Upper lobe of left lung (tissue), 4 donors: ENCODE results near the gene CPPED1.

Experiments
- POLR2A ChIP-seq, 4 donors: fragments of 450-650 bp; IDR thresholded peaks; one replicate each; pipeline ENCODE4 v1.5.1; 2016 to 2017; ENCODE audit warnings: antibody characterized with exemption in 4 of 4, mild to moderate bottlenecking in 2 of 4
- TF ChIP-seq, protein P1 (sequence below), 6 experiments: fragments of 450-650 bp in 4 of 6; fragments of 200-600 bp in 2 of 6; sonication (generic) in 2 of 6; IDR thresholded peaks; one replicate each; pipeline ENCODE4 v1.5.1; 2016 to 2019; ENCODE audit warnings: antibody characterized with exemption in 6 of 6

DNA sequence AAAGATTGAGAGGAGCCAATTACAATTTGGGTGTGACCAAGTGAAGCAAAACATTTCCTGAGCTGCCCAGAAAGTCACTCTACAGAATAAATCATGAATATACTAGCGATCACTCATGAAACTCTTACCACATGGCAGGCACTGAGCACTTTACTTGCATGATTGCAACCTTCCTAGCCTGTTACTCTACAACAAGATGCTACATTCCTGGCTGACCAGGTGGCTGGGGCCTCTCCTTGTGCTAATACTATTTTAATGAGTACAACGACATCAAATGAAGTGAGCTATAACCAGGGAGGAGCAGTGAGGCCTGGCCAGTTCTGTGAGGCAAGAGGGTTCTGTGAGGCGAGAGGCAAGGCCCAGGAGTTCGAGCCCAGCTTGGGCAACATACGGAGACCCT lies 75.2 kb downstream of the CPPED1 start:
- TF ChIP-seq, protein P1, sequence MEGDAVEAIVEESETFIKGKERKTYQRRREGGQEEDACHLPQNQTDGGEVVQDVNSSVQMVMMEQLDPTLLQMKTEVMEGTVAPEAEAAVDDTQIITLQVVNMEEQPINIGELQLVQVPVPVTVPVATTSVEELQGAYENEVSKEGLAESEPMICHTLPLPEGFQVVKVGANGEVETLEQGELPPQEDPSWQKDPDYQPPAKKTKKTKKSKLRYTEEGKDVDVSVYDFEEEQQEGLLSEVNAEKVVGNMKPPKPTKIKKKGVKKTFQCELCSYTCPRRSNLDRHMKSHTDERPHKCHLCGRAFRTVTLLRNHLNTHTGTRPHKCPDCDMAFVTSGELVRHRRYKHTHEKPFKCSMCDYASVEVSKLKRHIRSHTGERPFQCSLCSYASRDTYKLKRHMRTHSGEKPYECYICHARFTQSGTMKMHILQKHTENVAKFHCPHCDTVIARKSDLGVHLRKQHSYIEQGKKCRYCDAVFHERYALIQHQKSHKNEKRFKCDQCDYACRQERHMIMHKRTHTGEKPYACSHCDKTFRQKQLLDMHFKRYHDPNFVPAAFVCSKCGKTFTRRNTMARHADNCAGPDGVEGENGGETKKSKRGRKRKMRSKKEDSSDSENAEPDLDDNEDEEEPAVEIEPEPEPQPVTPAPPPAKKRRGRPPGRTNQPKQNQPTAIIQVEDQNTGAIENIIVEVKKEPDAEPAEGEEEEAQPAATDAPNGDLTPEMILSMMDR (IDR thresholded peaks at IDR 0.05) = no peak
- TF ChIP-seq POLR2A (IDR thresholded peaks at IDR 0.05) = no peak
